Ovary (tissue), 3 donors: ENCODE measurements around the gene APOBEC3H.

Source experiments
- CTCF ChIP-seq, 3 donors: fragments of 450-650 bp in 2 of 3; fragments of 200-600 bp in 1 of 3; IDR thresholded peaks; one replicate each; pipeline versions ENCODE4 v1.5.1 to v1.8.0; 2016 to 2022; ENCODE audit warnings: antibody characterized with exemption in 3 of 3, mild to moderate bottlenecking in 1 of 3
- EP300 ChIP-seq: sonication (generic); formaldehyde crosslinking; IDR thresholded peaks from one replicate; pipeline ENCODE4 v1.6.1; 2017; ENCODE audit warnings: antibody characterized with exemption
- POLR2A ChIP-seq: fragments of 450-650 bp; IDR thresholded peaks from one replicate; pipeline ENCODE4 v1.6.1; 2017; ENCODE audit warnings: antibody characterized with exemption, mild to moderate bottlenecking, moderate library complexity
- donor health status: DM: no; HTN: no; CAD: no.

- no peak for TF ChIP-seq EP300
- no peak for TF ChIP-seq CTCF (IDR thresholded peaks at IDR 0.05)
- TF ChIP-seq POLR2A = no peak
These were observed 982 bp downstream of the APOBEC3H start for GRCh38 chr22:39098026-39098425.
